ENCODE results near the gene GJC2. TPM values are rescaled to one million over a fixed set of nuclear protein-coding genes. Genes with fewer than 3 reads are reported as not detected.

Gene GJC2
- polyA plus RNA-seq, 1 experiment: 1.2 TPM

GRCh38 chr1:228106800-228107054 is 43.0 kb upstream of the GJC2 start:
- no peak overlapping the region for H3K4me3 ChIP-seq (ENCODE audit: low read depth, low read length)
- no peak for DNase-seq (ENCODE audit: low read depth, low spot score)
- no peak overlapping the region for H3K27ac ChIP-seq (ENCODE audit: low read depth, low read length)
- ChIA-PET POLR2A (interaction anchor here (1.3 kb wide), 1 partner anchor 16 kb away, joined by 3 read pairs; no protein-coding TSS in a partner anchor), CTCF (interaction anchor here (0.5 to 1.0 kb wide), 2 partner anchors 24 to 43 kb away, joined by 3 to 4 read pairs; partner anchors contain the start of gene GJC2)
- no peaks in the 10 kb centered on the region; the same call in 1 of the 2 replicates for H3K9me3 ChIP-seq (ENCODE audit: control insufficient read depth, insufficient read depth, low read length)
- H3K27me3 ChIP-seq (ENCODE audit: control insufficient read depth, insufficient read depth, low read length): no peaks in the 10 kb centered on the region
- no peak for TF ChIP-seq CTCF (IDR thresholded peaks at IDR 0.05; ENCODE audit: low read depth, low read length)

GRCh38 chr1:228107636-228108035 is 42.1 kb upstream of the GJC2 start:
- ChIA-PET CTCF (no interaction called here), POLR2A (no interaction called here)
- H3K9me3 ChIP-seq (ENCODE audit: control insufficient read depth, insufficient read depth, low read length): no peaks in the 10 kb centered on the region; the same call in 1 of the 2 replicates
- H3K27me3 ChIP-seq (ENCODE audit: control insufficient read depth, insufficient read depth, low read length): no peaks in the 10 kb centered on the region
- TF ChIP-seq CTCF (IDR thresholded peaks at IDR 0.05; ENCODE audit: low read depth, low read length): no peak
- no peak overlapping the region for H3K27ac ChIP-seq (ENCODE audit: low read depth, low read length)
- H3K4me3 ChIP-seq (ENCODE audit: low read depth, low read length): no peak overlapping the region
- no peak for DNase-seq (ENCODE audit: low read depth, low spot score)

- no peak for TF ChIP-seq CTCF (IDR thresholded peaks at IDR 0.05; ENCODE audit: low read depth, low read length)
- H3K27ac ChIP-seq (ENCODE audit: low read depth, low read length): no peak overlapping the region
- peak overlapping the region; percentile 97 for H3K4me3 ChIP-seq (ENCODE audit: low read depth, low read length)
- no peaks in the 10 kb centered on the region; the same call in 1 of the 2 replicates for H3K9me3 ChIP-seq (ENCODE audit: control insufficient read depth, insufficient read depth, low read length)
- POLR2A ChIA-PET: no interaction called here
- CTCF ChIA-PET: no interaction called here
- no peak for DNase-seq (ENCODE audit: low read depth, low spot score)
- H3K27me3 ChIP-seq (ENCODE audit: control insufficient read depth, insufficient read depth, low read length): no peaks in the 10 kb centered on the region
These were observed 41.6 kb upstream of the GJC2 start for GRCh38 chr1:228108055-228108690.

- Histone ChIP-seq H3K27me3 (ENCODE audit: control insufficient read depth, insufficient read depth, low read length) (no peaks in the 10 kb centered on the region), H3K27ac (ENCODE audit: low read depth, low read length) (no peak overlapping the region), H3K9me3 (ENCODE audit: control insufficient read depth, insufficient read depth, low read length) (no peaks in the 10 kb centered on the region; the same call in 1 of the 2 replicates), H3K4me3 (ENCODE audit: low read depth, low read length) (peak overlapping the region; percentile 97)
- no peak for DNase-seq (ENCODE audit: low read depth, low spot score)
- TF ChIP-seq CTCF (IDR thresholded peaks at IDR 0.05; ENCODE audit: low read depth, low read length): no peak
- ChIA-PET CTCF (no interaction called here), POLR2A (no interaction called here)
These were observed 41.0 kb upstream of the GJC2 start for GRCh38 chr1:228108742-228109072.

- ChIA-PET CTCF (interaction anchor here (0.6 to 2.7 kb wide), 6 partner anchors 10 to 361 kb away, joined by 3 to 20 read pairs (median 4); partner anchors contain the start of gene IBA57), POLR2A (interaction anchor here (0.6 to 1.6 kb wide), 2 partner anchors 31 to 104 kb away, joined by 4 to 7 read pairs; partner anchors contain the start of gene GUK1)
- Histone ChIP-seq H3K27me3 (ENCODE audit: control insufficient read depth, insufficient read depth, low read length) (no peaks in the 10 kb centered on the region), H3K9me3 (ENCODE audit: control insufficient read depth, insufficient read depth, low read length) (no peaks in the 10 kb centered on the region; the same call in 1 of the 2 replicates), H3K27ac (ENCODE audit: low read depth, low read length) (peak within 1 kb of the TSS; percentile 57), H3K4me3 (ENCODE audit: low read depth, low read length) (peak within 1 kb of the TSS; percentile 97)
- TF ChIP-seq CTCF (IDR thresholded peaks at IDR 0.05; ENCODE audit: low read depth, low read length): peak; percentile 13; the same call in 1 of the 2 replicates
- peak; percentile 83 for DNase-seq (ENCODE audit: low read depth, low spot score)
These were observed 40.4 kb upstream of the GJC2 start, which contains the start of gene MRPL55 for GRCh38 chr1:228109073-228109961. Gene MRPL55 (minus strand): TSS chr1:228109299. CDS start chr1:228108260, 1,039 bp downstream.

All from AG04450 (cell line).